Bone marrow (tissue), 2 donors: ENCODE results near the gene COL6A5.
"Not testable (repeated sequence)": the region's sequence is repeated elsewhere in the genome, so short reads cannot be mapped to it uniquely, and the experiment has no call there.

ENCODE experiments used
- DNase-seq, 2 donors: peaks; one replicate each; lab custom pipeline; 2025; lab: John Stamatoyannopoulos, UW

COL6A5 gene

DNA sequence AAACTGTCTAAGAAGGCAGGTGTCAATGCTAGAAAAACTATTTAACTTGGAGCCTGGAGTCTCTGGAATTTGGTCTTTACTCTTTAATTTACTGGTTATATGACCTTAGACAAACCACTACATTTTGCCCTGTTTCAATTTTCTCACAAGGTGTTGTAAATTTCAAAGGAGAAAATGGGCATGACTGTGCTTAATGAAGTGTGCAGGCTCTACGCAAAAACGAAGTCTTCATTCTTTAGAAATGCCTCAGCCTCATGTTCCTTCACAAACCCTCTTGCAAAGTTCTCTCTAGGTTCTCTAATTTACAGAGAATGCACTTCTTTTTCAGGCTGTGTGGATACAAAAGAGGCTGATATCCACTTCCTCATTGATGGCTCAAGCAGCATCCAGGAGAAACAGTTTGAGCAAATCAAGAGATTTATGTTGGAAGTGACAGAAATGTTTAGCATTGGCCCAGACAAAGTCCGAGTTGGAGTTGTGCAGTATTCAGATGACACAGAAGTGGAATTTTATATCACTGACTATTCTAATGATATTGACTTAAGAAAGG lies 39.1 kb downstream of the COL6A5 start:
- DNase-seq = no peak

DNA sequence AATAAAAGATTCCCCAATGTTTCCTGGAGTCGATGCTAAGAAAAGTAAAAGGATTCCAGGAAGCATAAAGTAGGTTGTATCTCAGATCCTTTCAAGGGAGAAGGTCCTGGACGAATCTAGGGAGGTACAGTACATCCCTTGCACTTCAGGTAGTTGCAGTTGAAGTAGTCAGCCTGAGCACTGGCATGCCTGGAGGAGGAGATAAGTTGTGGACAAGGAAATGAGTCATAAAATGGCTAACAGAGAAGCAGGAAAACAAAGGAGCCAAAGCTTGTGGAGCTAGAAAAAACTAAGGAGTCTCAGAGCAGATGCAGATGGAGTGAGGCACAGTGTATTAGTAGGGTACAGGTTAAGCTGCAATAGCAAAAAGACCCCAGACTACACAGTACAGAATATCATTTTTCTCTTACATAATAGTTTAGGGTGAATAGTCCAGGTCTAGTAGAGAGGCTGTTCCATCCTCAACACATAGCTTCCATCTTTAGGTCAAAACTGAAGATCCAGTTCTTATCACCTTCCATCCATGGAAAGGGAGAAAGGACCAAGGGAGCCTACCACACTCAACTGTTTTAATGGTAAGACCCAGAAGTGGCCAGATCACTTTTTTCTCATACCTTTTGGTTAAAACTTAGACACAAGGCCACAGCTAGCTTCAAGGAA lies 41.3 kb downstream of the COL6A5 start:
- no peak for DNase-seq

DNA sequence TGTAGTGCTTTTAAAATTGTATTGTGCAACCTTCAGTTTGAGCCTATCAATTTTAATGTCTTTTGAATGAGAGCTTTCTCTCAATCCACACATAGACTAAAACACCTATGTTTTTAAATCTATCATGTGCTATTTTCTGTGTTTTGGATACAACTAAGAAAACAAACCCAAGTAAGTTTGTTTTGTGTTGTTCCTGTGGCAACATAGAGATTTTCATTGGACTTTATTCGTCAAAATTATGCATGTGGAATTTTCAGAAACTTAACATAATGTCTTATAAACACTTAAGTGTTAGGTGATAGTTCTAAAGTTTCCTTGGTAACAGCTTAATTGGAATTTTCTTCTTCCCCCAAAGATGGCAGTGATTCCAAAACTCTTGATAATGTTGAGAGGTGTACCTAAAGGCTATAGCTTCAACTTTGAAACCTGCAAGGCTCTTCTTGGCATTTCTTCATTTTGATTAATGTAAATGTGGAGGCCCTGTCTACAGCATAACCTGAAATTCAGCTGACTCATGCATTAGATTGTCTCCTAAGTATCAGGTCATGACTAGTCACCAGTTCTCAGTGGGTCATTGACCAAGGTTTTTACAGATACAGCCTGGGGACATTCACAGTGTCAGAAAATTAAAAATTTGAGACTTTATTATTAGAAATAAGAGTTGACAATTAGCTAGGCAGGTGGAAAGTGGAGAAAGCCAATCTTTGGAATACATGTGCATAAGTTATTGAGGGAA lies 44.4 kb downstream of the COL6A5 start:
- DNase-seq = no peak

DNA sequence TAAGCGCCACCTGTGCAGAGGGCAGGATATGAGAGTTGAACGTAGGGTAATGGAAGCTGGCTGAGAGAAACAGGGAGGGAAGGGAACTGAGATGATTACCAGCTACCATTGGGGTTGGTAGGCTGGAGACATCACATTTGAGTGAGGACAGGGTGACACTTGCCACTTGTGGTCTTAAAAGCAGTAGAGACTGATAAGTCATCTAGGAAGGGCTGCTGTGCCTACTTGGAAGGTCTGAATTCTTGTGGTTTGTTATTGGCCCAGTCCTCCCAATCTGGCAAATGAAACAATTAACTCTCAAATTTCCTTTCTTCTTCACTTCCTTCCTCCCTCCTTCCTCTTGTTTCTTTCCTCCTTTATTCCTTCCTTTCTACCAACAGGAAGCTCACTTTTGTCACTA lies 46.8 kb downstream of the COL6A5 start:
- DNase-seq = no peak

DNA sequence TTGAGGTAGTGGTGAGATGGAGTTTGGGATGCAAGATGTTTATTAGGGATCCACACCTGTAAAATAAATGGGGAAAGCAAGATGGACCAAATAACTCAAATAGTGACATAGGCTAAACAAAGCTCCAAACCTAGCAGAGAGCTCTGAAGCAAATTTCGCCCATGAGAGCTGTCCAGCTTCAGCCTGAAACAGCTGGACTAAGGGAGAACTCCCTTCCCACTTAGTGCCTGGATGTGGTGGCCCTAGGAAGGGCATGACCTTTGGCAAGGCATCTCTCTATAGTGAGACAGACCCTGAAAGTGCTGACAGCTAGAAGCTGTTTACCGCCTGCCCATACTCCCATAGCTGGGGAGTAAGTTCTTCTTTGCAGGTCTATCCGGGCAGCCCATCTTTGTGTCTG lies 48.1 kb downstream of the COL6A5 start:
- no peak for DNase-seq

DNA sequence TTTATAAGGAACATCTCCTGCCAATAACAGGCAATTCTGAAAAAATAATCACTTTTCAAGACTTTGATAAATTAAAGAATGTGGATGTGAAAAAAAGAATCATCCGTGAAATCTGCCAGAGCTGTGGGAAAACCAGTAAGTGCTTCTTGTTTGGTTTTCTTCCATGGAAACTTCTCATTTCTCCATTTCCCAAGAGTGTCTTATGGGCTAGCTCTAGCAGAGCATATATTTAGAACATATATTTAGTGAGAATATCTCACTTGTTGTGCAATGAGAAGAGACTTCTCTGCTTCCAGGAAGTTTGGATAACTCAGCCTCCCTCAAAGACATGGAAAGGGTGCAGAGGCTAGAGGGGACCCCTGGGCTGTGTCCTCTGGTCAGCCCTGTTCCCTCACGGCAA lies 49.9 kb downstream of the COL6A5 start:
- DNase-seq = no peak

DNA sequence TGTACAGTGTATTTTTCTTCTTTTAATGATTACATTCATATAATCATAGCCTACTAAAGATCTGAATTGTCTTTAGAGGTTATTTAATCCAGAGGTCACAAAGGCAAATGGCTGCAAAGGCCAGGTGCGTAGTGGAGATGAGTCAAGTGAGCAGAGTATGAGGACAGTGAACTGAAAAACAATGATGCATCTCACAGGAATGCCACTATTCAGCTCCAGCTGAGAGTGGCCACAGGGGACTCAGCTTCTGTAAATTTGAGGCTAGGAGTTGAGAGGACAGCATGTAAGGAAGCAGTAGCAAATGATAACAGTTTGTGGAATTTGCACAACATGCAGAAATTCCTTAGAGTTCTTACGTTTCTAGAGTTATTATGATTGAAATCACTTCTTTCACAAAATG lies 50.4 kb downstream of the COL6A5 start:
- DNase-seq = no peak

DNA sequence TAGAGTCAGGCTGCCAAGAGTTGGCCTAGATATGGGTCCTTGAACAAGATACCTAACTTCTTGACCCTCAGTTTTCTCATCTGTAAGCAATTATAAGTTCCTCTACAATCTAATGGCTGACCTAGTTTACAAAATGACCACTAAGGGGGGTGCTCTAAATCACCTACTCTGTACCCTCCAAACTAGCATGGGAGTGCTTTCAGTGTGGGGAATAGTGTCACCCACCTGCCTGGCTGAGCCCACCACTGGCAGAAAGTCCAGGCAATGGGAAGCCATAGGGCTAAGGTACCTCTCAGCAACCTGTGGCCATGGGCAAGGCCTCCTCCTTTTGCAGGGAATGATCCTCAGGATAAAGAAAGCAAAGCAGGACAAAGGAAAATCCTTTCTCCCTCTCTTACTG lies 58.9 kb downstream of the COL6A5 start:
- no peak for DNase-seq

DNA sequence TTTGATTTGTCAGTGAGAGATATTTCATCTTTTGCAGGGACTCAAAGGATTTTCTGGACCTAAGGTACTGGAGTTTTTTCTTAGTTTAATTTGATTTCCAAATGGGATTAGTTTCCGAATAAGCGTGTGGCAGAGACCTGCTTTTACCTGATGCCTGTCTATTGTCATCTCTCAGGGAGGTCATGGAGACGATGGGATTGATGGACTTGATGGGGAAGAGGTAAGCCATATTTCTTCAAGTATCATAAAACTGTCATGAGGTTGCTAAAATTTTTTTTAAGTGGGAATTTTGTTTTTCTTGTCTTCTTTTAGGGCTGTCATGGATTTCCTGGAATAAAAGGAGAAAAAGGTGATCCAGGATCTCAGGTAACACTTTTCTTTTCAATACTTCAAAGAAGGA lies 60.5 kb downstream of the COL6A5 start:
- DNase-seq = no peak

DNA sequence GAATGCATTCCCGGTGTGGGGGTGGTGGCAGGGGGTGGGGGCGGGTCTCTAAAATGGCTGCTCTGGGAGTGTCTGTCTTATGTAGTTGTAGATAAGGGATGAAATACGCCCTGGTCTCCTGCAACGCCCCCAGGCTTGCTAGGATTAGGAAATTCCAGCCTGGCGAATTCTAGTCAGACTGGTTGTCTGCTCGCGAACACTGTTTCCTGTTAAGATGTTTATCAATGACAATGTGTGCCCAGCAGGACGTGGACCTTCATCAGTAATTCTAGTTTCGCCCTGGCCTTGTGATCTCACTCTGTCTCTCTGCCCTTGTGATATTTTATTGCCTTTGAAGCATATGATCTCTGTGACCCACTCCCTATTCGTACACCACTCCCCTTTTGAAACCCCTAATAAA lies 62.8 kb downstream of the COL6A5 start:
- not testable (repeated sequence) for DNase-seq

DNA sequence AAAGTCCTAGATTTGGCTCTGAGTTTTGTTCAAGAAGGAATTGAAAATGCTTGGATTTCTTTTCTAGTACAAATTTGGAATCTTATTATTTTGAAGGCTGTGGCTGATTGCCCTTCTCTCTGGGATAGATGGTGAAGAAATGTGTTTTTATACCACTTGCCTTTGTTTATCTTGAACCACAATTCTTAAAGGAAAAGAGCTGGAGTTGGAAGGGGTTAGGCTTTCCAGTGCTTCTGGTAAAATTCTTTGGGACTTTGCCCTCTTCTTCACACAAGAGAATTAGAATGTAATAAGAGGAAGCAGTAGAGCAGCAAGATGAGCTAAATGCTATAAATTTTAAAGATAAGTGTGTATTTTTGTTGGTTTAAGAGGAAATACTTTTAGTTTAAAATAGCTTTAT lies 65.8 kb downstream of the COL6A5 start:
- no peak for DNase-seq

DNA sequence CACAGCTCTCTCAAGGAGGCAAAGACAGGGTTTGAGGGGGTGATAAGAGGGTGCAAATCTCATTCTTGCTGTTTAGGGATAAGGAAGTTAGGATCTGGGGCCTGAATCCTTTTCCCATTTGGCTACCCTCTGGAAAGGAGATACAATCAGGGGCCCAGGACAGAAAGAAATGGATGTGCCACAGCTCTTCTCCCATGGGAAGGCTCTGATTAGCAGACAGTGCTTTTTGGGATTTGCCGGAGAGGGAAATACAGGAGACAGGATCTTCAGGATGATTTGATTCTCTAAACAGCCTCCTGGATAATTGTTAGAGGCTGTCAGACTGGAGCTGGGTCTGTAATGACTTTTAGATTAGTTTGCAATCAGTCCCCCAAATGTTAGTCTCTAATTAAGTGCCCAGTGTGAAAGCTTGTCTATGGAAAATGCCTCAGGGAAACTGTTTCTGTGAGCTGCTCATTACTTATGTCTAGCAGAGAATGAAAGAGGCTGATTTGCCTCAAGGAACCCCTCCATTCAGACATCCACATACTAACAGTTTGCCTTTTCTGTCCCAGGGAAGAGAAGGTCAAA lies 67.6 kb downstream of the COL6A5 start:
- DNase-seq = no peak

DNA sequence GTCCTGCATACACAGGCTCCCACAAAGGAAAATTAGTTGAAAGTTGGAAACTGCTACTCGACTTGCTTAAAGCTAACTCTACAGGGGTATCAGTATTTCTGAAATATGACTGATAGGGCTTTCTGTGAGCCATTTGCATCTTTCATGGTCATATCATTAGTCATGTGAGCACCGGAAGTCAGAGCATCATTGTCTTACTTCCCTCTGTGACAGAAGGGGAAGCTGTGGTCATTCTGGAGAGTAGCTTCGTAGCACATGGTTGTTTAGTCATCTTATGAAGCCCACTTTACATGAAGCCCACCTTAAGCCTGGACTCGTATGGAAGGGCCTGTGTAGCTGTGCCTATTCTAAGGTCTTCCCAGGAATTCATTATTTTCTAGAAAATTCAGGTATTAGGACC lies 69.0 kb downstream of the COL6A5 start:
- no peak for DNase-seq

DNA sequence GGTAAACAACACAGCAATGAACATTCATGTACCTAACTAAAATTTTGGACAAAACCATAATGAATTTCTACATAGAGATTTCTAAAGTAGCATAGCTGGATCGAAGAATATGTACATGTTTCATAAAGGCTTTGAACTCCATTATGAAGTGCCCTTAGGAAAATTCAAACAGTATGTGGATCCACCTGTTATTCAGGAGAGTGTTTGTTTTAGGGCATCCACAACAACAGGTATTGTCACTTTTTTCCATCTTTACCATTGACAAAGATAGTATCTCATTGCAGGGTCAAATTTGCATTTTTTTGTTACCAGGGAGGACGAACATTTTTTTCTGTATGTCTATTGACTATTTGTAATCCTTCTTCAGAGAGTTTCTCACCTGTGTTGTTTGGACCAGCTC lies 75.0 kb downstream of the COL6A5 start:
- DNase-seq = no peak

DNA sequence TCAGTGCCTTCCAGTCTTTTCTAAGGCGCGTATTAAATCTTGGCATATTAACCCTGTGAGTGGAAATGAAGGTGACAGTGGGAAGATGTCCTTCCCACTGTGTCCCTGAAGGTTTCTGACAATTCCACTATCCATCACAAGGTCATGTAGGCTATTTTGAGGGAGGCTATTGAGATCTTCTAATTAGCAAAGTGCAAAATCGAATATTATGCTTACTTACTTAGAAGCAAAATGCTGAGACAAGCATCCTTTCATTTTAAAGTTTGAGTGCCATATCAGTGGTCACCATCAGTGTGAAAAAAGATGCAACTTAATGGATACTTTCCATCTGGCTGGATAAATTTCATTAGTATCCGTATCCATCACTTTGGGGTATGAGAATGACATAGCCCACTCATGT lies 77.6 kb downstream of the COL6A5 start:
- no peak for DNase-seq

DNA sequence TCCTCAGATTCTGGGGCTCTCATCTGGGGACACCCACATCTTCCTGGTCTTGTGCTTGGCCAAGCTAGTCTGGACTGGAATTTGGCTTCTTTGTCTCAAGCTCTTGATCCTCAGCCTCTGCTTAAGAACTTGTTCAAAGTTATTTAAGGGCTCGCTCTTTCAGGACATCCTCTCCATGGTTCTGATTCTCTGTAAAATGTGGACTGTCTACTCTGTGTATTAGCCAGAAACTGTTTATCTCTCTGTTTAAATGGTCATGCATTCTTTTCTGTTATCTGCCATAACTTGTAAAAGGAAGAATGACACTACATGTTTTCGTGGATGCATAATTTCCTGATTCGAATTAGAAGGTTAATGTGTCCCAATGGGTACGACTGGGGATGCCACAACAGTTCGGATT lies 79.4 kb downstream of the COL6A5 start:
- no peak for DNase-seq

DNA sequence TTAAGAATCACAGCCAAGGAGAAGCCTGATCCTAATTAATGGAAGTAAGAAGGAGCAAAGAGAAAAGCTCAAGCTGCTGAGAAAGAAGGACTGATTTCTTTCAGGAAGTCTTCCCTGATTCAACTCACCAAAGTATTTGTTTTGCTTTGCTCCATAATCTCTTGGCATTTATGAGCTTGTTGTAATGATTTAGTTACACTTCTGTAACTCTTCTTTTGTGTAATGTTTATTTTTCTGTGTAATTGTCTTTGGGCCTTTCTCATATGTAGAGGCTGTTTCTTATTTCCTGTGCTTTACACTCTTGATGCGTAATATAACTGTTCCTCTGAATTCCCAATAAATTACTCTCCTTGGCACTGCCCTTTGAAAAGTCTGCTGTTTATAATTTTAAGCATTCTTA lies 80.0 kb downstream of the COL6A5 start:
- no peak for DNase-seq

DNA sequence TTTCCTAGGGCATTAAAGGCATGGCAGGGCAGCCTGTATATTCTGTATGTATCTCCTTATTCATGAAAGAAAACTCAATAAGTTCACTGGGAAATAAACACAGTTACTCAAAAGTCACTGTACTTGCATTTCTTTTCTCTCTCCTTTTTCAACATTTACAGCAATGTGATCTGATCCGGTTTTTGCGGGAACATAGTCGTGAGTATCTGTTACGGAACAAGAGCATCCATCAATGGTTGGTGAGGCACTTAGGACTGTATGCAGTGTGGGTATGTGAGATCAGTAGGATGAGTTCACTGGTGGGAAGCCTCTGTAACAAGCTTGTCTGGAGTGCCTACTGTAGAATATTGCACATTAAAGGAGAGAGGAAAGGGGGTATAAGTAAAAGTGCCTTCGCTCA lies 80.7 kb downstream of the COL6A5 start:
- no peak for DNase-seq

DNA sequence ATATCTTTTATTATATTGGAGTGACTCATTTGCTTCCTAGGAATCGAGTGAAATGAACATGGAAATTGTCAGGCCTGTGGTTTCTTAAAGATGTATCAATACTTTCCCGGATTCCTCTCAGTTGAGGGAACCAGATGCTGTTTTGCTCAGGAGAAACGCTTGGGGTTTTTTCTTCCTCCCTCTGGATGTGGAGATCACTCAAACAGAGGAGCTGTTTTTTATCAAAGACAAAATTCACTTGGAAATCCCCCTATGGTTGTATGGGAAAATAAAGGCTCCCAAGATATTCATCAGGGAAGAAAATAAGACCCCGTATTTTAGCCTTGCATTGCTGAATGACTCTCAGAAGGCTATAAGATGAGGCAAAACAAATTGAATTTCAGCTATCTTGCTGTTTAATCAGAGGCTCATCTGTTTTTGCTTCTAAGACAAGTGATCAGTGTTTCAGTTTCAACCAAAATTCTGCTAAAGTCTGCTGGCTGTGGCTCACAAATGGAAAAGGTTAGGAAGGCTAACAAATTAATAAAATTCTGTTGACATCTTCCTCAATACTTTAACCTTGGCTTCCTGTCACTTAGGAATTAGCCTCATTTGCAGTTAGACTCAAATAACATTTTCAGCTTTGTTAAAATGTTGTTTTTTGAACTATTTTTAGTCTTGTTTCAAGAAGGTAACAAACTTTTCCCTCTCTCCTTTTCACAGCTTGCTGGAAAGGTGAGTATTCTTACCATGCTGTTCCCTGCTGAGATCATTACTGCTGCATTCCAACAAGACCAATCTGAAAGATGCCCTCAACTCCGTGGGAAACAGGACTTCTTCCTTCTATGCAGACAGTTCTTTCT lies 83.6 kb downstream of the COL6A5 start:
- DNase-seq = no peak

DNA sequence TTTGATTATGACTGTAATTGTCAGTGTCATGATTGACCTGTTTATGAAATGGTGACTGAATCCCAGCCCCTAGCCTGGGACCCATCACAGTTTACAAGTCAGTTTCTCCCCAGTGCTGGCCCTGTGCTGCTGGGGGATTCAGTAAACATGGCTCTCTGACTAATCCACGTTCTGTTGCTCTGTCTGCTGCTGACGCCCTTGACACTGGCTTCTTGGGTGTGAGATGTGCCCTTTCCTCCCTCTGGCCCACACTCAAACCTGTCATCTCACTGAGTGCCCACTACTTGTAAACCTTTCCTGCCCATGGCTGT lies 84.2 kb downstream of the COL6A5 start:
- DNase-seq = no peak

DNA sequence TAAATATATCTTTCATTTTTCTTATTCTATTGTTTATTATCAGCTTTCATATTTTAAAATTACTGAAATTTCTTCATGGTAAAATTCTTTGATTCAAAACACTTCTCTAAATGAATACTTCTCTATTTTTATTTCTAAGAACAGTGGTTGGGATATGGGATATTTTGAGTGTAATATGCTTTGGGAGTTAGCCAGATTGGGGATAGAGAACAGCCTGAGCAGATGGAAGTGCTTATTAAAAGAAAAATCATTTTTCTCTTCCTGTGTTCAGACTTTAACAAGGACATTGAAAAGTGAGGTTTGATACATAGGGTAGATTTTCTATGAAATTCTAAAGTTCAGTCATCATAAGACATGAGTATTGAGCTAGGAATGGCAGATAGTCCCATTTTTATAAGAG lies 84.8 kb downstream of the COL6A5 start:
- no peak for DNase-seq

DNA sequence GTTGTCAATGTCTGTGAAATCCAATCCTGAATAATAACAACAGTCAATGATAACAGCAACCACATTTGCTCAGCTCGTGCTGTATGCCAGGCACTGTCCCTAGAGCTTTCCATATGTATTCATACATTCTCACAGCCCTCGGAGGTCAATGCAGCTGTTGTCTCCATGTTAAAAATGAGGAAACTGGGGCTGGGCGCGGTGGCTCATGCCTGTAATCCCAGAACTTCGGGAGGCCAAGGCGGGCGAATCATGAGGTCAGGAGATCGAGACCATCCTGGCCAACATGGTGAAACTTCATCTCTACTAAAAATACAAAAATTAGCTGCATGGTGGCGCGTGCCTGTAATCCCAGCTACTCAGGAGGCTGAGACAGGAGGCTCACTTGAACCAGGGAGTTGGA lies 86.6 kb downstream of the COL6A5 start:
- not testable (repeated sequence) for DNase-seq

DNA sequence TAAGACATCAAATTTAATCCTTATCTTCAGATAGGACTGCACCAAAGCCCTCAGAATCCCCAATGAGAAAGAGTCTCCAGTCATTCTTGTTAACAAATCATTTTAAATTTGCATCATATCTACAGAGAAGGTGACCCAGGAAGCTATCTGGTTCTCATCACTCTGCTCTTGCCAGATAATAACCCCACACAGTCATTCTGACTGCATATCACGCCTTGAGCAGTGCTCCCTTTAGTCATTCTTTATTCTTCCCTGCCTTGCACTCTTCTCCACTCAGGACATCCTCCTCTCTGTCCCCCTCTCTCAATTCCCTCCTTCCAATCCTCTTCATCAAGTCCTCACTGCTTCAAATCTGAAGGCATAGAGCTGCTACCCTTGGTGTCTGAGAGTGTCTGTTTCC lies 87.8 kb downstream of the COL6A5 start:
- no peak for DNase-seq
